Measurements from ENCODE around the gene PSMC3.

PSMC3 gene

DNA sequence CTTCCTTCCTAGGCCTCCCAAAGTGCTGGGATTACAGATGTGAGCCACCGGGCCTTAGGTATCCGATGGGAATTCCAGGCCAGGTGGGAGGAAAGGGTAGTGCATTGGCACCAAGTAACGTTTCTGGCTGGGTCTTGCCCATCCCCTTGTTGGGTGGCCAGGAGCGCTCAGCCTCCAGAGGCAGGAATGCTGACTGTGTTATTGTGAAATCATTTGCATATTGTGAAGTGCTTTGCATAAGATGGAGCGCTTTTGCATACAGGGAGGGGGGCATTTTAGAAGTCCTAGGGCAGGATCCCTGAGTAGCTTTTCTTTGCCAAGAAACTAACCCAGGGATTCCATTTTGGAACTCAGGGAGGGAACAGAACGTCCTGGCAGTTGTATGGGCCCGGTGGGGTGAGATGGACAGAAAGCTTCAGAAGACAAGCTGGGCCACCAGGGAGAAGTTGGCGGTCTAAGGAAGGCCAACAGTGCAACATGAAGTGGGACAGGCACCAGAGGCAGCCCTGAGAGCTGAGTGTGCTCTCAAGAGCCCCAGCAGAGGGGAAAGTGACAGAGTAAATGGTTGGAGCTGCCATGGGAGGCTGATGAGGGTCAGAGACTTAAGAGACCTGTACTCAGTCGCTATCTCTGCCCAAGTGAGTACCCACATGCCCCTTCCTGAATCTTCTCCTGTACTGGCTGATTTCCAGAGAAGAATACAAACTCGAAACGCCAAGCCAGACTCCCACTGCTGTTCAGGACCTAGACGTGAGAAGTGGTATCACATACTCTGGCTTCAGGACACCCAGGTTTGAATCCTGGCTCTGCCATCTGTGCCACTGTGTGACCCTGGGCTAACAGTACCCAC lies 19.1 kb downstream of the PSMC3 start:
- Histone ChIP-seq H3K27me3 (ENCODE audit: control insufficient read depth, low read length) (no peaks in the 10 kb centered on the region), H4K20me1 (ENCODE audit: control insufficient read depth, insufficient read depth, low read depth, low read length) (no peaks in the 10 kb centered on the region), H3K4me3 (ENCODE audit: low read length) (peak overlapping the region; percentile 78), H3K27ac (ENCODE audit: low read depth, low read length) (peak overlapping the region; percentile 81), H3K4me1 (ENCODE audit: control insufficient read depth, low read length) (peaks cover 44% of the 10 kb centered on the region), H3K9me3 (ENCODE audit: control insufficient read depth, insufficient read depth, low read length) (no peaks in the 10 kb centered on the region), H3F3A (ENCODE audit: control insufficient read depth, insufficient read depth) (peaks cover 23% of the 10 kb centered on the region), H3K9me2 (replicated peaks; ENCODE audit: control insufficient read depth, low read length) (no peaks in the 10 kb centered on the region), H3K4me2 (ENCODE audit: low read length) (peak overlapping the region; percentile 92), H3K36me3 (ENCODE audit: control insufficient read depth, low read length) (no peaks in the 10 kb centered on the region), H3K79me2 (ENCODE audit: control insufficient read depth, low read length) (no peaks in the 10 kb centered on the region)
- TF ChIP-seq EZH2phosphoT487 (IDR thresholded peaks at IDR 0.05; ENCODE audit: borderline replicate concordance, low read length) = no peak
- TF ChIP-seq CTCF (IDR thresholded peaks at IDR 0.05; ENCODE audit: low read depth, low read length, poor library complexity, severe bottlenecking) = no peak

DNA sequence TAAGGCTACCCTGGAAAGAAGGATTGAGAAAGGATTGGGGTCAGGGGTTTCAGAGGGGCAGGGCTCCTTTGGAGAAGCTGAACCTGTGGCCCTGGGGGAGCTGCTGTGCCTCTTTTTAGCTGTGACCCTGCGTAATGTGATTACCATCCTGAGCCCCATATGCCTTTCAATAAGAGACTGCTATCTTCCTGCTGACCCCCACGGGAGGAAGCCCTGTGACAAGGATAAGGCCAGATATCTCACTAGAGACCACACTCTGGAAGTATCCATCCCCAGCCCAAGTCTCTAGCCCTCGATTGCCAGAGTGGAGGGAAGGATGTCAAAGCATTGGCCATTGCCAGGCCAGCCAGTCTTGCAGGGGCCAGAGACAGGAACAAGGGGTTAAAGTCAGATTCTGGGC lies 22.7 kb downstream of the PSMC3 start:
- Histone ChIP-seq H3K79me2 (ENCODE audit: control insufficient read depth, low read length) (no peaks in the 10 kb centered on the region), H3K4me1 (ENCODE audit: control insufficient read depth, low read length) (peaks cover 66% of the 10 kb centered on the region), H3K4me3 (ENCODE audit: low read length) (no peak overlapping the region), H3K4me2 (ENCODE audit: low read length) (no peak overlapping the region), H3K9me2 (replicated peaks; ENCODE audit: control insufficient read depth, low read length) (no peaks in the 10 kb centered on the region), H3K36me3 (ENCODE audit: control insufficient read depth, low read length) (no peaks in the 10 kb centered on the region), H3F3A (ENCODE audit: control insufficient read depth, insufficient read depth) (peaks cover 49% of the 10 kb centered on the region), H4K20me1 (ENCODE audit: control insufficient read depth, insufficient read depth, low read depth, low read length) (no peaks in the 10 kb centered on the region), H3K27ac (ENCODE audit: low read depth, low read length) (no peak overlapping the region), H3K9me3 (ENCODE audit: control insufficient read depth, insufficient read depth, low read length) (no peaks in the 10 kb centered on the region), H3K27me3 (ENCODE audit: control insufficient read depth, low read length) (no peaks in the 10 kb centered on the region)
- TF ChIP-seq CTCF (IDR thresholded peaks at IDR 0.05; ENCODE audit: low read depth, low read length, poor library complexity, severe bottlenecking) (no peak), EZH2phosphoT487 (IDR thresholded peaks at IDR 0.05; ENCODE audit: borderline replicate concordance, low read length) (no peak)

DNA sequence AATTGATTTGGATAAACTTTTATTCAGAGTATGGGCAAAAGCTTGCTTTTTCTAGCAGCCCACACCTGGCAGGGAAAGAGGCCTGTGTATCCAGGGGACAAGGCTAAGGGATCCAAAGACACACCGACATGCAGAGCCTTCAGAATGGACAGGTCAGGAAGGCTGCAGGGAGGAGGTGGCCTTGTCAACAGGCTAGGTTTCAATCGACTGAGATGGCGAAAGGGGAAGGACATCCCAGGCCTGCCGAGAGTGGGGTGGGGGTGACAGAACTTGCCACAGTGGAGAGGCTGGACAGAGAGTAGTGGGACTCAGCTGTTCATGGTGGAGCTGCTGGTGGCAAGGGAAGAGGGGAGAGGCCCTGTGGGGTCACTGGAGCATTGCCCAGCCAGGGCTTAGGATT lies 23.1 kb downstream of the PSMC3 start:
- no peak overlapping the region for H3K27ac ChIP-seq (ENCODE audit: low read depth, low read length)
- H4K20me1 ChIP-seq (ENCODE audit: control insufficient read depth, insufficient read depth, low read depth, low read length) = no peaks in the 10 kb centered on the region
- H3K4me1 ChIP-seq (ENCODE audit: control insufficient read depth, low read length) = peaks cover 70% of the 10 kb centered on the region
- H3K4me3 ChIP-seq (ENCODE audit: low read length) = no peak overlapping the region
- TF ChIP-seq CTCF (IDR thresholded peaks at IDR 0.05; ENCODE audit: low read depth, low read length, poor library complexity, severe bottlenecking) (no peak), EZH2phosphoT487 (IDR thresholded peaks at IDR 0.05; ENCODE audit: borderline replicate concordance, low read length) (no peak)
- no peaks in the 10 kb centered on the region for H3K9me3 ChIP-seq (ENCODE audit: control insufficient read depth, insufficient read depth, low read length)
- no peaks in the 10 kb centered on the region for H3K79me2 ChIP-seq (ENCODE audit: control insufficient read depth, low read length)
- no peak overlapping the region for H3K4me2 ChIP-seq (ENCODE audit: low read length)
- no peaks in the 10 kb centered on the region for H3K27me3 ChIP-seq (ENCODE audit: control insufficient read depth, low read length)
- H3K9me2 ChIP-seq (replicated peaks; ENCODE audit: control insufficient read depth, low read length) = no peaks in the 10 kb centered on the region
- no peaks in the 10 kb centered on the region for H3K36me3 ChIP-seq (ENCODE audit: control insufficient read depth, low read length)
- peaks cover 52% of the 10 kb centered on the region for H3F3A ChIP-seq (ENCODE audit: control insufficient read depth, insufficient read depth)
